GM12878 (cell line): ENCODE data around the gene VEGFD. TPM values are rescaled to one million over a fixed set of nuclear protein-coding genes. Genes with fewer than 3 reads are reported as not detected.

Experiments
- ATAC-seq: fragments of 200-7000 bp; cut with Tn5 transposase; 3 replicates; pipeline ENCODE4 v1.9.1; 2020; ENCODE audit warnings: mild to moderate bottlenecking, moderate library complexity
- BruUV-seq: library from RNA; stranded (reverse); fragments of 400-500 nt; replicated peaks from 2 replicates; lab custom pipeline; 2021; lab: Mats Ljungman, UMichigan
- CTCF ChIA-PET: fragments of 300-600 bp; sonication (Branson Sonifier 250); formaldehyde crosslinking; extraction: SDS; loops from one replicate; lab custom pipeline; 2021; ENCODE audit warnings: inconsistent platforms; lab: Yijun Ruan, JAX
- POLR2A ChIA-PET: fragments of 350-600 bp; formaldehyde crosslinking; extraction: SDS; loops from one replicate; lab custom pipeline; 2021; ENCODE audit warnings: inconsistent platforms; lab: Charles Lee
- RAD21 ChIA-PET: fragments of 300-600 bp; sonication (Branson Sonifier 250); formaldehyde crosslinking; loops from one replicate; lab custom pipeline; 2023; ENCODE audit warnings: antibody characterized with exemption; ENCODE audit not compliant: unreplicated experiment; lab: Charles Lee
- SMC1A ChIA-PET: fragments of 300-600 bp; sonication (Branson Sonifier 250); formaldehyde crosslinking; loops from one replicate; lab custom pipeline; 2023; ENCODE audit not compliant: unreplicated experiment, uncharacterized antibody; lab: Charles Lee
- DNase-seq: peaks from one replicate; pipeline ENCODE4 v3.0.0-alpha.2; 2011; ENCODE audit warnings: low read depth, low spot score
- FAIRE-seq: peaks from 3 replicates; lab custom pipeline; 2011; peaks lifted over from hg19 to GRCh38; lab: Jason Lieb, UNC
- H2AFZ ChIP-seq: 2 replicates; pipeline ENCODE4 v1.6.0; 2011; ENCODE audit warnings: low read depth, low read length, control low read depth; ENCODE audit not compliant: control insufficient read depth
- H3K27ac ChIP-seq: 2 replicates; pipeline ENCODE4 v1.5.1; 2011; ENCODE audit warnings: control low read depth; ENCODE audit not compliant: control insufficient read depth, insufficient read depth
- H3K27me3 ChIP-seq, 2 experiments: replicated peaks in 1 of 2; 2 replicates each; pipeline versions ENCODE4 v1.6.0 to v1.6.1; 2011; ENCODE audit warnings: low read length in 1 of 2; ENCODE audit not compliant: control insufficient read depth in 2 of 2, insufficient read depth in 2 of 2
- H3K36me3 ChIP-seq, 2 experiments: 2 replicates each; pipeline ENCODE4 v1.5.1; 2011; ENCODE audit warnings: low read length in 1 of 2; ENCODE audit not compliant: control insufficient read depth in 2 of 2, insufficient read depth in 2 of 2
- H3K4me1 ChIP-seq: 2 replicates; pipeline ENCODE4 v1.6.1; 2011; ENCODE audit warnings: mild to moderate bottlenecking, low read length, moderate library complexity, mixed read lengths; ENCODE audit not compliant: control insufficient read depth, insufficient read depth
- H3K4me2 ChIP-seq: 2 replicates; pipeline ENCODE4 v1.6.0; 2011; ENCODE audit warnings: control low read depth; ENCODE audit not compliant: control insufficient read depth, insufficient read depth
- H3K4me3 ChIP-seq: fragments of 200-600 bp; sonication (generic); 2 replicates; pipeline ENCODE4 v1.5.1; 2016
- H3K79me2 ChIP-seq: 2 replicates; pipeline ENCODE4 v1.6.0; 2011; ENCODE audit warnings: low read length; ENCODE audit not compliant: control insufficient read depth, insufficient read depth
- H3K9ac ChIP-seq: 2 replicates; pipeline ENCODE4 v1.8.0; 2011; ENCODE audit warnings: low read length, control low read depth, mixed read lengths; ENCODE audit not compliant: control insufficient read depth, insufficient read depth
- H3K9me3 ChIP-seq: replicated peaks from 3 replicates; pipeline ENCODE4 v1.5.1; 2011; ENCODE audit warnings: mild to moderate bottlenecking, low read length; ENCODE audit not compliant: control insufficient read depth, insufficient read depth
- H4K20me1 ChIP-seq: 2 replicates; pipeline ENCODE4 v1.6.0; 2011; ENCODE audit not compliant: control insufficient read depth, insufficient read depth
- BACH1 ChIP-seq: fragments of 450-650 bp; IDR thresholded peaks from 2 replicates; pipeline ENCODE4 v1.6.1; 2017; ENCODE audit warnings: mild to moderate bottlenecking, borderline replicate concordance
- CBX5 ChIP-seq: sonication (generic); IDR thresholded peaks from 2 replicates; pipeline ENCODE4 v1.6.1; 2016; ENCODE audit warnings: low read depth, moderate library complexity, mild to moderate bottlenecking, inconsistent platforms
- ELK1 ChIP-seq: IDR thresholded peaks from 2 replicates; pipeline ENCODE4 v1.6.1; 2012; ENCODE audit warnings: low read depth, low read length, improper control_type of control experiment
- FOS ChIP-seq: IDR thresholded peaks from 3 replicates; pipeline ENCODE4 v1.6.1; 2011; ENCODE audit warnings: borderline replicate concordance; ENCODE audit not compliant: insufficient read length; ENCODE audit errors: extremely low read depth
- GATAD2B ChIP-seq: fragments of 450-650 bp; conservative IDR thresholded peaks from 2 replicates; pipeline ENCODE4 v1.6.1; 2017; ENCODE audit warnings: low read depth, mild to moderate bottlenecking, moderate library complexity
- HDAC6 ChIP-seq: fragments of 200-600 bp; sonication (generic); IDR thresholded peaks from one replicate; pipeline ENCODE4 v1.8.0; 2017; ENCODE audit warnings: antibody characterized with exemption; ENCODE audit not compliant: unreplicated experiment
- HSF1 ChIP-seq: fragments of 150-350 bp; IDR thresholded peaks from 2 replicates; pipeline ENCODE4 v1.6.1; 2014; ENCODE audit warnings: mild to moderate bottlenecking, low read depth, low read length
- JUND ChIP-seq: IDR thresholded peaks from 2 replicates; pipeline ENCODE4 v1.6.1; 2012; ENCODE audit warnings: low read depth, mild to moderate bottlenecking, low read length, improper control_type of control experiment, moderate library complexity
- NFYA ChIP-seq: IDR thresholded peaks from 2 replicates; pipeline ENCODE4 v1.6.1; 2011; ENCODE audit warnings: low read depth, mild to moderate bottlenecking, low read length, improper control_type of control experiment, borderline replicate concordance
- PRDM15 ChIP-seq: fragments of 450-650 bp; formaldehyde crosslinking; IDR thresholded peaks from 2 replicates; pipeline ENCODE4 v1.4.0; 2020; ENCODE audit warnings: mild to moderate bottlenecking, moderate library complexity
- SIN3A ChIP-seq: IDR thresholded peaks from 2 replicates; pipeline ENCODE4 v1.6.1; 2012; ENCODE audit warnings: low read depth, low read length, improper control_type of control experiment
- ZBTB33 ChIP-seq: fragments of 450-650 bp; IDR thresholded peaks from 2 replicates; pipeline ENCODE4 v1.6.1; 2017; ENCODE audit warnings: mild to moderate bottlenecking
- ZNF217 ChIP-seq: fragments of 450-650 bp; IDR thresholded peaks from 2 replicates; pipeline ENCODE4 v1.6.1; 2017; ENCODE audit warnings: antibody characterized with exemption, mild to moderate bottlenecking
- ZNF384 ChIP-seq: IDR thresholded peaks from 2 replicates; pipeline ENCODE4 v1.6.1; 2012; ENCODE audit warnings: low read depth, mild to moderate bottlenecking, low read length, improper control_type of control experiment, borderline replicate concordance
- ZSCAN29 ChIP-seq: fragments of 450-650 bp; IDR thresholded peaks from 2 replicates; pipeline ENCODE4 v1.6.1; 2017; ENCODE audit warnings: mild to moderate bottlenecking, moderate library complexity
- WGBS: methylation state at CpG from one replicate; pipeline ENCODE4 v1.1.6; 2016; ENCODE audit warnings: low lambda C conversion rate; ENCODE audit not compliant: insufficient replicate concordance, insufficient coverage; ENCODE audit errors: missing lambda C conversion rate; 5-methylcytosine and 5-hydroxymethylcytosine counted together
- in situ Hi-C: fragments of 300-500 bp; cut with MboI; formaldehyde crosslinking; loops from 9 replicates; pipeline ENCODE4 v1.14.3; 2018; ENCODE audit warnings: mixed read lengths
- intact Hi-C: fragments of 100-400 bp; cut with micrococcal nuclease; formaldehyde crosslinking; loops from one replicate; pipeline ENCODE4 v1.14.2; 2022; ENCODE audit not compliant: unreplicated experiment
- polyA plus RNA-seq, 11 experiments: library from polyadenylated mRNA; depleted of rRNA in 4 of 11; unstranded in 6 of 11; stranded (reverse) in 5 of 11; fragments of >200 nt; fragmentation: Nextera tagmentation in 4 of 11; fragmentation: Illumina TruSeq in 1 of 11; extraction: Ambion mirVana in 4 of 11; extraction: Trizol in 1 of 11; gene quantifications; 1 replicate in 1 of 11; 2 replicates in 10 of 11; pipeline versions ENCODE4 v1.2.1 to v1.2.3, GENCODE V29; 2011 to 2016; ENCODE audit warnings: inconsistent platforms in 2 of 11, missing spikeins in 2 of 11, low read depth in 1 of 11
- total RNA-seq, 4 experiments: library from RNA; depleted of rRNA in 3 of 4; stranded (reverse); fragments of >200 nt in 3 of 4; fragmentation: Illumina TruSeq in 1 of 4; extraction: Trizol in 1 of 4; gene quantifications; 2 replicates each; pipeline versions ENCODE4 v1.2.1 to v1.2.3, GENCODE V29; 2013 to 2021

Gene VEGFD
- total and polyA plus RNA-seq, 10 of the 15 experiments (the other 5 are each of a cell fraction or from before 2014, with no cell fraction given), result 0.15 TPM; not detected in 9

GRCh38 chrX:15298780-15299179 is 85.4 kb downstream of the VEGFD start:
- POLR2A ChIA-PET, result no interaction called here
- RAD21 ChIA-PET, result interaction anchor here (1.9 kb wide), 1 partner anchor 169 kb away, joined by 7 read pairs; no protein-coding TSS in a partner anchor
- ATAC-seq (no peak), DNase-seq (no peak), FAIRE-seq (no peak)
- BruUV-seq, result no TSS peak
- Histone ChIP-seq H3K9ac (no peak overlapping the region), H4K20me1 (no peaks in the 10 kb centered on the region), H3K27ac (no peak overlapping the region), H3K4me1 (no peaks in the 10 kb centered on the region), H3K4me3 (no peak overlapping the region), H3K79me2 (no peaks in the 10 kb centered on the region), H3K36me3 (no peaks in the 10 kb centered on the region), H2AFZ (no peak overlapping the region), H3K4me2 (no peak overlapping the region), H3K27me3 (no peaks in the 10 kb centered on the region), H3K9me3 (no peaks in the 10 kb centered on the region)
- 68% methylated on average over 3 of the region's 3 CpGs for WGBS
- SMC1A ChIA-PET, result no interaction called here
- in situ Hi-C loops (no loop called here), intact Hi-C loops (no loop called here)
- CTCF ChIA-PET, result interaction anchor here (0.9 to 3.8 kb wide), 6 partner anchors 8 to 169 kb away, joined by 3 to 23 read pairs (median 7); no protein-coding TSS in a partner anchor
- TF ChIP-seq HSF1, result no peak
- TF ChIP-seq HDAC6, result no peak
- TF ChIP-seq GATAD2B, result no peak
- no peak for TF ChIP-seq SIN3A
- TF ChIP-seq ZBTB33, result no peak
- TF ChIP-seq NFYA, result no peak
- no peak for TF ChIP-seq ZNF217
- no peak for TF ChIP-seq CBX5
- TF ChIP-seq ELK1, result no peak
- TF ChIP-seq ZNF384, result no peak
- no peak for TF ChIP-seq FOS
- TF ChIP-seq BACH1, result no peak
- TF ChIP-seq JUND, result no peak
- no peak for TF ChIP-seq PRDM15 (CRISPR knock-in tag)
- no peak for TF ChIP-seq ZSCAN29
